ENCODE measurements around the gene CTRL. TPM values are rescaled to one million over a fixed set of nuclear protein-coding genes. Genes with fewer than 3 reads are reported as not detected.

CTRL gene
- polyA plus RNA-seq, 1 donor (not counting 4 experiments of a cell fraction or from before 2014, with no cell fraction given): 0.10 TPM

- no peaks in the 10 kb centered on the region for H3K9me1 ChIP-seq (ENCODE audit: control insufficient read depth, extremely low read depth, insufficient read depth, low read length)
- dilution Hi-C loops (cut with MboI; ENCODE audit: extremely low pct_ligation_motif_present, low sequenced_read_pairs): no loop called here
- H3K4me1 ChIP-seq (ENCODE audit: control insufficient read depth, extremely low read depth, insufficient read depth, low read length): peaks cover 4% of the 10 kb centered on the region
- peaks cover 15% of the 10 kb centered on the region for H4K20me1 ChIP-seq (ENCODE audit: control insufficient read depth, extremely low read depth, insufficient read depth, low read length)
- DNase-seq (ENCODE audit: low read depth, low spot score) (no peak), FAIRE-seq (no peak)
- H3K79me2 ChIP-seq (ENCODE audit: control insufficient read depth, insufficient read depth, low read length): no peaks in the 10 kb centered on the region
- no peak overlapping the region for H3K9ac ChIP-seq (ENCODE audit: control insufficient read depth, extremely low read depth, insufficient read depth, low read length)
- no peak overlapping the region for H3K4me2 ChIP-seq (ENCODE audit: control insufficient read depth, extremely low read depth, insufficient read depth, low read depth, low read length)
- H3K27ac ChIP-seq (ENCODE audit: control insufficient read depth, insufficient read depth, low read length): no peak overlapping the region
- no peak overlapping the region for H2AFZ ChIP-seq (ENCODE audit: control insufficient read depth, low read length)
- H3K9me3 ChIP-seq (ENCODE audit: control insufficient read depth, low read depth, low read length): no peaks in the 10 kb centered on the region
- TF ChIP-seq EZH2 (IDR thresholded peaks at IDR 0.05; ENCODE audit: low read length) (no peak), CTCF (optimal IDR thresholded peaks at IDR 0.05 in 1 of 3, IDR thresholded peaks at IDR 0.05 in 1 of 3, conservative IDR thresholded peaks at IDR 0.05 in 1 of 3; ENCODE audit: extremely low read depth in 1 of 3, insufficient read depth in 2 of 3, low read length in 3 of 3) (no peak)
- no peak overlapping the region for H3K4me3 ChIP-seq (ENCODE audit: control insufficient read depth in 2 of 3, extremely low read depth in 1 of 3, insufficient read depth in 2 of 3, low read depth in 1 of 3, low read length in 3 of 3)
- peaks cover 27 to 28% of the 10 kb centered on the region in 2 experiments for H3K36me3 ChIP-seq (ENCODE audit: control insufficient read depth in 2 of 2, extremely low read depth in 1 of 2, insufficient read depth in 2 of 2, low read length in 2 of 2)
- H3K27me3 ChIP-seq (ENCODE audit: control insufficient read depth, extremely low read depth, insufficient read depth, low read length): no peaks in the 10 kb centered on the region
Observed at GRCh38 chr16:67885976-67886375, 45.7 kb downstream of the CTRL start.

- H4K20me1 ChIP-seq (ENCODE audit: control insufficient read depth, extremely low read depth, insufficient read depth, low read length): peaks cover 15% of the 10 kb centered on the region
- TF ChIP-seq CTCF (optimal IDR thresholded peaks at IDR 0.05 in 1 of 3, IDR thresholded peaks at IDR 0.05 in 1 of 3, conservative IDR thresholded peaks at IDR 0.05 in 1 of 3; ENCODE audit: extremely low read depth in 1 of 3, insufficient read depth in 2 of 3, low read length in 3 of 3) (no peak), EZH2 (IDR thresholded peaks at IDR 0.05; ENCODE audit: low read length) (no peak)
- no peaks in the 10 kb centered on the region for H3K9me3 ChIP-seq (ENCODE audit: control insufficient read depth, low read depth, low read length)
- dilution Hi-C loops (cut with MboI; ENCODE audit: extremely low pct_ligation_motif_present, low sequenced_read_pairs): no loop called here
- H3K4me3 ChIP-seq (ENCODE audit: control insufficient read depth in 2 of 3, extremely low read depth in 1 of 3, insufficient read depth in 2 of 3, low read depth in 1 of 3, low read length in 3 of 3): no peak overlapping the region
- FAIRE-seq (no peak), DNase-seq (ENCODE audit: low read depth, low spot score) (no peak)
- H3K4me1 ChIP-seq (ENCODE audit: control insufficient read depth, extremely low read depth, insufficient read depth, low read length): peaks cover 4% of the 10 kb centered on the region
- no peaks in the 10 kb centered on the region for H3K79me2 ChIP-seq (ENCODE audit: control insufficient read depth, insufficient read depth, low read length)
- H2AFZ ChIP-seq (ENCODE audit: control insufficient read depth, low read length): no peak overlapping the region
- H3K27me3 ChIP-seq (ENCODE audit: control insufficient read depth, extremely low read depth, insufficient read depth, low read length): no peaks in the 10 kb centered on the region
- no peaks in the 10 kb centered on the region for H3K9me1 ChIP-seq (ENCODE audit: control insufficient read depth, extremely low read depth, insufficient read depth, low read length)
- no peak overlapping the region for H3K9ac ChIP-seq (ENCODE audit: control insufficient read depth, extremely low read depth, insufficient read depth, low read length)
- H3K4me2 ChIP-seq (ENCODE audit: control insufficient read depth, extremely low read depth, insufficient read depth, low read depth, low read length): no peak overlapping the region
- peaks cover 30 to 31% of the 10 kb centered on the region in 2 experiments for H3K36me3 ChIP-seq (ENCODE audit: control insufficient read depth in 2 of 2, extremely low read depth in 1 of 2, insufficient read depth in 2 of 2, low read length in 2 of 2)
- no peak overlapping the region for H3K27ac ChIP-seq (ENCODE audit: control insufficient read depth, insufficient read depth, low read length)
Observed at GRCh38 chr16:67885545-67885944, 46.1 kb downstream of the CTRL start.
